Suppressor macrophage treated with lipopolysaccharide for 1 hour (primary cell): ENCODE measurements around the gene HMGB2.

Experiments
- DNase-seq, 3 donors: peaks; one replicate each; pipeline ENCODE4 v3.0.0-alpha.2; 2020 to 2022

The HMGB2 gene

GRCh38 chr4:173334085-173334890 lies at the start of gene HMGB2:
TSS of gene HMGB2 (minus strand) at chr4:173334358. CDS start at chr4:173333649, 709 bp downstream.
- DNase-seq = peak; percentile 99 to 100 (median 99)

DNA sequence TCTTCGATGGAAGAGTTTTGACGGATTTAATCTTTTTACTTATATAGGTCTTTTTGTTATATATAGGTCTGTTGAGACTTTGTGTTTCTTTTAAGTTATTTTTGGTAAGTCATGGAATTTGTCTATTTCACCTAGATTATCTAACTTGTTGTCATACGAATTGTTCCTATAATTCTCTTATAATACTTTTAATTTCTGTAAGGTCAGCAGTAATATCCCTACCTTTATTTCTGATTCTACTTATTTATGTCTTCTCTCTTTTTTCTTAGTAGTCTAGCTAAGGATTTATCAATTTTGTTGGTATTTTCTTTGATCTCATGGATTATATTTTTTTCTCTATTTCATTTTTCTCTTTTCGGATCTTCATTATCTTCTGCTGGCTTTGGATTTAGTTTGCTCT lies 48.2 kb upstream of the HMGB2 start:
- DNase-seq = no peak

DNA sequence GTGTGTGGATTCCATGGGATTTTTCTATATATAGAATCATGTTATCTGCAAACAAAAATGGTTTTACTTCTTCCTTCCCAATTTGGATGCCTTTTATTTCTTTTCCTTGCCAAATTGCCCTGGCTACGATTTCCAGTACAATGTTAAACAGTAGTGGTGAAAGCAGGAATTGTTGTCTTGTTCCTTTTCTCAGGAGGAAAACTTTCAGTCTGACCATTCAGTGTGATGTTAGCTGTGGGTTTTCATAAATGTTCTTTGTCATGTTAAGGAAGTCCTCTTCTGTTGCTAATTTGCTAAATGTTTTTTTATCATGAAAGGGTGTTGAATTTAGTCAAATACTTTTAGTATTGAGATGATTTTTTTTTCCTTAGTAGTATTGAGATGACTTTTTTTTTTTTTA lies 47.5 kb upstream of the HMGB2 start:
- DNase-seq = no peak

DNA sequence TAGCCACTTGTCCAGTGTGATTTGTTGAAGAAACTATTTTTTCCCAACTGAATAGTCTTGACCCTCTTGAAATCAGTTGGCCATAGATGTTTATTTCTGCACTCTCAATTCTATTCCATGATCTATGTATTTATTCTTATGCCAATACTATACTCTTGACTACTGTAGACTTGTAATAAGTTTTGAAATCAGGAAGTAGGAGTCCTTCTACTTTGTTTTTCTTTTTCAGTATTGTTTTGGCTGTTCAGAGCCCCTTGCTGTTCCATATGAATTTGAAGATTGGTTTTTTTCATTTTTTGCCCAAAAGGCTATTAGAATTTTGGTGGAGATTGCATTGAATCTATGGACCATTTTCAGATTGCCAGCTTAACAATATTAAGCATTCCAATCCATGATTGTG lies 46.8 kb upstream of the HMGB2 start:
- no peak for DNase-seq

GRCh38 chr4:173379929-173380328 lies 45.8 kb upstream of the HMGB2 start:
- no peak for DNase-seq

- no peak for DNase-seq
These were observed 40.4 kb upstream of the HMGB2 start for GRCh38 chr4:173374588-173374987.

- DNase-seq = peak; percentile 71 to 82 (median 74)
These were observed 37.4 kb upstream of the HMGB2 start for GRCh38 chr4:173371292-173372192.

DNA sequence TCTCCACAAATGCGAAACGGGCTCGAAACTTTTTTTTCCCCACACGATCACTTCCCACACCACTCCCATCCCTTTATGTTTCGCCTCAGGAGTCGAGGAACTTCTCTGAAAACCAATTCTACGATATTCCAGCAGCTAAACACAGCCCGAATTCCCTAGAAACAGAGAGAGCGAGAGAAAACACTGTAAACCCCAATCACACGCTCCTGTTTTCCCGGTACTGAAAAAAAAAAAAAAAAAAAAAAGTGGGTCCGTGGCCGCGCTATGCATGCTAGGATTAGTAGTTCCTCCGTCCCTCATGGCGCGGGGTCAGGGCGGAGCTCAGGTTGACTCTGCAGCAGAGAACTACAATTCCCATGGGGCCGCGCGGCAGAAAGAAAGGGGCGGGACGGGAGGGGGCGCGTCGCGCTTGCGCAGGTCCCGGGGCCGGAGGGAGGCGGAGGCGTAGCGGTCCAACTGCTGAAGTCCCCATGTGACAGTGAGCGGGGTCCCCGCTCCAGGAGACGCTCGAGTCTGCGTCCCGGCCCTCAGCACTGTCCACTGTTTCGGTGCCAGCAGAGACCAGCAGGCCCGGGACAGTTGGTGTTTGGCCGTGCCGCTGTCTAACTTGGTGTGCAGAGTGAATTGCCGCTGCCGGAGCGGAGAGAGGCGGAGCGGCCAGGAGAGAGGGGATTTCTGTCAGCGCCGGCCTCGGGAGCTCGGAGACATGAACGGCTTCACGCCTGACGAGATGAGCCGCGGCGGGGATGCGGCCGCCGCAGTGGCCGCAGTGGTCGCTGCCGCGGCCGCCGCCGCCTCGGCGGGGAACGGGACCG lies 36.5 kb upstream of the HMGB2 start, which contains the start of gene SAP30:
Gene SAP30 (plus strand): TSS at position 478 of the 815 bp plus-strand sequence. CDS start 229 bp downstream, at position 707.
- peak; percentile 99 for DNase-seq

- peak in 1 of 3 donors; percentile 31 for DNase-seq
These were observed 35.9 kb upstream of the HMGB2 start for GRCh38 chr4:173370130-173370476.

- no peak for DNase-seq
These were observed 33.8 kb upstream of the HMGB2 start for GRCh38 chr4:173367946-173368345.

GRCh38 chr4:173367285-173367684 lies 33.1 kb upstream of the HMGB2 start:
- DNase-seq = no peak

DNA sequence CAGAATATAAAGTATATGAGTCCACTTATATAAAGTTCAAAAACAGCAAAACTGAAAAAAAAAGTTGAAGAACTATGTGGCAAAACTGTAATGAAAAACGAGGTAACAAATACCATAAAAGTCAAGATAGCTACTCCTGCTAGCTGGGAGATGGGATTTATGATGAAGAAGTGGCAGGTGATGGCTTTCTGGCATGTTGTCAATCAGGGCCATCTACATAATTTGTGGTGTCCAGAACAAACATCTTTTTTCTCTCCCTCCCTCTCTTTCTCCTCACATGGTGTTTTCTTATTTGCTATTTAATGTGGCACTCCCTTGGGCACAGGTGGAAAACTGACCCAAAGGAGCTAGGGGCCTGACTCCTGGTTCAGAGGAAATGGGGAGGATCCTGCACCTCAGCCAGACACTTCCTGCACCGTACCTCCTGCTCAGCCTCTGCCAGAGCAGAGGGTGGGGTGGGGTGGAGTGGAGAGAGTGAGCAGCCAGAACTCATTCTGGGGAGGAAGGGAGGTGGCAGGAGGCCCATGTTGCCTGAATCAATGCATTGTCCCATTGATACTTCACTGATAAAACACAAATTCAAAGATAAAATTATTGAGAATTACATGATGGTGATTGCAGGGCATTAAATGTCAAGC lies 31.3 kb upstream of the HMGB2 start:
- DNase-seq = no peak

DNA sequence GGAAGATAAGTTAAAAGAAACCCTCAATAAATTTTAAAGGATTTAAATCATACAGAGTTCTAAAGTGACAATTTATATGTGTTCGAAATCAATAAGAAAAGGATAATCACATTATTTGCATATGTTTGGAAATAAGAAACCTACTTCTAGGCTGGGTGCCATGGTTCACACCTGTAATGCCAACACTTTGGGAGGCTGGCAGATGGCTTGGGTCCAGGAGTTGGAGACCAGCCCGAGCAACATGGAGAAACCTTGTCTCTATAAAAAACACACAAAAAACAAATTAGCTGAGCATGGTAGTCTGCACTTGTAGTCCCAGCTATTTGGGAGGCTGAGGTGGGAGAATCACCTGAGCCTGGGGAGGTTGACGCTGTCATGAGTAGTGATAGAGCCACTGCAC lies 28.5 kb upstream of the HMGB2 start:
- DNase-seq = no peak

- DNase-seq = peak in 2 of 3 donors; percentile 6 to 27
These were observed 26.5 kb upstream of the HMGB2 start for GRCh38 chr4:173360587-173361221.

- DNase-seq = no peak
These were observed 23.8 kb upstream of the HMGB2 start for GRCh38 chr4:173357939-173358338.

DNA sequence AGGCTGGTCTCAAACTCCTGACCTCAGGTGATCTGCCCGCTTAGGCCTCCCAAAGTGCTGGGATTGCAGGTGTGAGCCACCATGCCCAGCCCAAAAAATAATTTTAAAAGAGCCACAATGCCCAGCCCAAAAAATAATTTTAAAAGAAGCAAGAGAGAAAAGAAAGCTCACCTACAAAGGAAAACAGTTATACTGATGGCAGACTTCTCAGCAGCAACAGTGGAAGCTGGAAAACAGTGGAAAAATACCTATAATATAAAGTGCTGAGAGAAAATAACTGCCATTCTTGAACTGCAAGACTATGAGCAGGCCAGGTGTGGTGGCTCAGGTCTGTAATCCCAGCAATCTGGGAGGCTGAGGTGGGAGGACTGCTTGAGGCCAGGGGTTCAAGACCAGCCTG lies 13.3 kb upstream of the HMGB2 start:
- DNase-seq = no peak

DNA sequence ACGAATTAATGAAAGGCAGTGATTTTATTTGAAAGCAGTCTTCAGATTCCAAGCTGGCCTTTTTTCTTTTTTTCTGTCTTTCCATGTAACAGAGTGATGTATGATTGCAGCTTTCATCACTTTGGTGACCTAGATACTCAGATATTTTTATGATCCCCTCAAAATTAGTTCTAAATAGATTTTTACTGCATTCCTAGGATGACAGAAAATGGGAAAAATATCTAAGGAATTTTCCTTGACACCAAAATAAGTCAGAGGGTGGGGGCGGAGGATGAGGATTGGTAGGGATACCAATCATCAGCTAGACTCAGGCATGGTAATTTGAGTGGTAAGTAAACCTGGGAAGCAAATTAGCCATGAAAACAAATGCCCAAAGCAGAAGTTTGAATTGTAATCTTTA lies 11.9 kb upstream of the HMGB2 start:
- no peak for DNase-seq

GRCh38 chr4:173345648-173346047 lies 11.5 kb upstream of the HMGB2 start:
- peak in 1 of 3 donors; percentile 5 for DNase-seq

DNA sequence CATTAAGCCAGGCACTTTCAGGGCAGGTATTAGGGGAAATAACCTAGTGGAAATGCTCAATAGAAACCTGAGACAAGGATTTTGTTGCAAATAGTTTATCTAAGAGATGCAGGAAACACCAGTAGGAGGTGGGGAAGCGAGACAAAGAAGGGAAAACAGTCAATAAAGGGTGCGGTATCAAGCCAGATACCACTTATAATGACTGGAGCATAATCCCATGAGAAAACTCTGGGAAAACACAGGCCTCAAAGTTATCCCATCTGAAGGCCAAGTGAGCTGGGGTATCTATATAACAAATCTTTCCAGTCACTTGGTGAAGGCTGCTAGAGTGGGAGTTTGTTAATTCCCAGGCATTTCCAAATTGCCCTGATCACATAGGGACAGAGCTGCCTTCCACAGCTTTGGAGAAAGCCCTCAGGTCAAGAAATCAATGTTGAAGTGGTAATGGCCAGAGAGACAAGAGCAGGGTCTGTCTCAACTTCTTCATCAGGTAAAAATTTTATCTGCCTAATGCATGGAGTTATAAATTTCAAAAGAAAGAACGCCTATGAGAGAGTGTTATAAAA lies 9.8 kb upstream of the HMGB2 start:
- no peak for DNase-seq

- no peak for DNase-seq
These were observed 3.3 kb upstream of the HMGB2 start for GRCh38 chr4:173337463-173337862.
